Measurements from ENCODE around the gene RALY. TPM values are rescaled to one million over a fixed set of nuclear protein-coding genes. Genes with fewer than 3 reads are reported as not detected.

Gene RALY
- total RNA-seq, 1 donor from 2014 or later, result 123 TPM

- Histone ChIP-seq H3K27me3 (no peaks in the 10 kb centered on the region), H3K4me3 (no peak overlapping the region), H3K36me3 (peaks cover 0 to 73% of the 10 kb centered on the region in 2 donors), H3K9me3 (no peaks in the 10 kb centered on the region), H3K4me1 (no peaks in the 10 kb centered on the region), H3K27ac (no peak overlapping the region)
- TF ChIP-seq POLR2AphosphoS5 (IDR thresholded peaks at IDR 0.05; ENCODE audit: insufficient read depth in 1 of 2, low read depth in 1 of 2), result no peak
- no peak for DNase-seq (ENCODE audit: extremely low spot score in 2 of 2)
- intact Hi-C loops (cut with DNase I), result no loop called here
Measured at GRCh38 chr20:34096699-34097444, 103.2 kb downstream of the RALY start.

- TF ChIP-seq CTCF (IDR thresholded peaks at IDR 0.05), result no peak
- TF ChIP-seq POLR2A (IDR thresholded peaks at IDR 0.05), result no peak
- TF ChIP-seq POLR2AphosphoS5 (IDR thresholded peaks at IDR 0.05; ENCODE audit: insufficient read depth in 1 of 2, low read depth in 1 of 2), result no peak
- intact Hi-C loops (cut with DNase I), result no loop called here
- Histone ChIP-seq H3K27ac (no peak overlapping the region), H3K4me3 (no peak overlapping the region), H3K27me3 (no peaks in the 10 kb centered on the region), H3K4me1 (no peaks in the 10 kb centered on the region), H3K36me3 (peaks cover 0 to 81% of the 10 kb centered on the region in 2 donors), H3K9me3 (no peaks in the 10 kb centered on the region)
- DNase-seq (ENCODE audit: extremely low spot score in 2 of 2), result no peak
Measured at GRCh38 chr20:34098570-34098969, 104.9 kb downstream of the RALY start.

- DNase-seq (ENCODE audit: extremely low spot score in 2 of 2), result no peak
- Histone ChIP-seq H3K9me3 (no peaks in the 10 kb centered on the region), H3K36me3 (peaks cover 0 to 78% of the 10 kb centered on the region in 2 donors), H3K27me3 (no peaks in the 10 kb centered on the region), H3K4me3 (no peak overlapping the region), H3K4me1 (peaks cover under 1% of the 10 kb centered on the region), H3K27ac (no peak overlapping the region)
- intact Hi-C loops (cut with DNase I), result no loop called here
- TF ChIP-seq POLR2A (IDR thresholded peaks at IDR 0.05), result no peak
Measured at GRCh38 chr20:34099675-34100074, 106.0 kb downstream of the RALY start.

- Histone ChIP-seq H3K9me3 (no peaks in the 10 kb centered on the region), H3K27me3 (no peaks in the 10 kb centered on the region), H3K4me3 (no peak overlapping the region), H3K36me3 (peaks cover 0 to 80% of the 10 kb centered on the region in 2 donors), H3K4me1 (peaks cover 9% of the 10 kb centered on the region), H3K27ac (no peak overlapping the region)
- TF ChIP-seq POLR2AphosphoS5 (IDR thresholded peaks at IDR 0.05; ENCODE audit: insufficient read depth in 1 of 2, low read depth in 1 of 2) (no peak), POLR2A (IDR thresholded peaks at IDR 0.05) (no peak), CTCF (IDR thresholded peaks at IDR 0.05) (no peak)
- no peak for DNase-seq (ENCODE audit: extremely low spot score in 2 of 2)
- intact Hi-C loops (cut with DNase I), result no loop called here
Measured at GRCh38 chr20:34100576-34100975, 106.9 kb downstream of the RALY start.

GRCh38 chr20:34102342-34102741 lies 108.6 kb downstream of the RALY start:
- Histone ChIP-seq H3K4me1 (peaks cover 26% of the 10 kb centered on the region), H3K4me3 (no peak overlapping the region), H3K27me3 (no peaks in the 10 kb centered on the region), H3K36me3 (peaks cover 0 to 68% of the 10 kb centered on the region in 2 donors), H3K27ac (no peak overlapping the region), H3K9me3 (no peaks in the 10 kb centered on the region)
- no peak for DNase-seq (ENCODE audit: extremely low spot score in 2 of 2)
- no peak for TF ChIP-seq POLR2AphosphoS5 (IDR thresholded peaks at IDR 0.05; ENCODE audit: insufficient read depth in 1 of 2, low read depth in 1 of 2)
- TF ChIP-seq POLR2A (IDR thresholded peaks at IDR 0.05), result no peak
- no peak for TF ChIP-seq CTCF (IDR thresholded peaks at IDR 0.05)
- intact Hi-C loops (cut with DNase I), result no loop called here

GRCh38 chr20:34104059-34104458 lies 110.3 kb downstream of the RALY start:
- DNase-seq (ENCODE audit: extremely low spot score in 2 of 2), result no peak
- intact Hi-C loops (cut with DNase I), result no loop called here
- Histone ChIP-seq H3K27ac (no peak overlapping the region), H3K36me3 (peaks cover 0 to 56% of the 10 kb centered on the region in 2 donors), H3K4me1 (peaks cover 43% of the 10 kb centered on the region), H3K9me3 (no peaks in the 10 kb centered on the region), H3K4me3 (no peak overlapping the region), H3K27me3 (no peaks in the 10 kb centered on the region)
- no peak for TF ChIP-seq POLR2AphosphoS5 (IDR thresholded peaks at IDR 0.05; ENCODE audit: insufficient read depth in 1 of 2, low read depth in 1 of 2)
- TF ChIP-seq POLR2A (IDR thresholded peaks at IDR 0.05), result no peak
- no peak for TF ChIP-seq CTCF (IDR thresholded peaks at IDR 0.05)
